HG02759 (cell line): ENCODE data around the gene IL6ST.
"Not testable (repeated sequence)": the region's sequence is repeated elsewhere in the genome, so short reads cannot be mapped to it uniquely, and the experiment has no call there.

ENCODE experiments used
- ATAC-seq: cut with Tn5 transposase; IDR thresholded peaks from one replicate; pipeline ENCODE4 v1.9.1; 2021; ENCODE audit warnings: mild to moderate bottlenecking, moderate library complexity; ENCODE audit not compliant: unreplicated experiment

Gene IL6ST

DNA sequence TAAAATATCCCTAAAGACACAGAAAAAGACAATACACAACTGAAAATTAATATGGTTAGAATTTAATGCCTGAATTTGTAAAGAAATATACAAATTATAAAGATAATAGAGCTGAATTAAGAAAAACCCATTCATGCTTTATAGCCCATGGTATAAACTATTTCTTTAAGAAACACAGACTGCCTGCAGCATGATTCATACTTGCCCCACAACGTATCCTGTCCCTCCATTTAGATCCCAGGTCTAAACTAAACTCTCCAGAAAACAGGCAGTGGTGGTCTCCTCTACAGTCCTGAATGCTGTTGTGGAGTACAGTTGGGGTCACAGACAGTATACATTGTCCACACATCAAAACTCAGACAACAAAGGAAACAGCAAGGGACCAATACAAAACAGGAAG, 24.8 kb downstream of the IL6ST start:
- ATAC-seq, result no peak

DNA sequence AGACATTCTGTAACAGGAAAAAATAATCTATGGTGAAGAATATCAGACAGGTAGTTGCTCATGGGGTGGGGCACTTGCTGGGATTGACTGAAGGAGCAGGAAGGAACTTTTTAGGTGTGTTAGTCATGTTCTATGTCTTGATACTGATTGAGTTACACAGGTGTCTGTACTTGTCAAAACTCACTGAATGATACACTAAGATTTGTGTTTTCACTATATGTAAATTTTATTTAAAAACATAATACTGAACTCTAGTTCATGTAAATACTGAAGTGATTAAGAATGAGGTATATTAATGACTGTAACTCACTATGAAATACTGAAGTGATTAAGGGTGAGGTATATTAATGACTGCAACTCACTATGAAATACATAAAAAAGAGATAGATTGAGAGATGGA, 28.5 kb downstream of the IL6ST start:
- ATAC-seq, result no peak

DNA sequence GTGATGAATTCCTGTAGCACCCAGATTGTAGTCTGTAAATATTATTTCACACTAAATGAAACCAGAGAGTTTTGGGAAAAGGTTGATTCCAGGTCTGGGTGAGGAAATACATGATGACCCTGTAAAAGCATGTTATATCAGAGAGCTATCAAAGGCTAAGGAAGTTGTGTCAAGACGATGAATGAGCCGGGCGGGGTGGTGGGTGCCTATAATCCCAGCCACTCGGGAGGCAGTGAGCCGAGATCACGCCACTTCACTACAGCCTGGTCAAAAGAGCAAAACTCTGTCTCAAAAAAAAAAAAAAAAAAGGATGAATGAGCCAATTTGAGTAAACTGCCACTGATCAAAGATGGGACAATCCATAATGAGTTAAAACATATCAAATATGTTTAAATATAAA, 29.2 kb downstream of the IL6ST start:
- ATAC-seq, result no peak

GRCh38 chr5:55960779-55961178, 34.0 kb downstream of the IL6ST start:
- ATAC-seq, result no peak

- ATAC-seq, result no peak
Measured at GRCh38 chr5:55959208-55959607, 35.6 kb downstream of the IL6ST start.

GRCh38 chr5:55941154-55941553, 53.6 kb downstream of the IL6ST start:
- ATAC-seq, result not testable (repeated sequence)

DNA sequence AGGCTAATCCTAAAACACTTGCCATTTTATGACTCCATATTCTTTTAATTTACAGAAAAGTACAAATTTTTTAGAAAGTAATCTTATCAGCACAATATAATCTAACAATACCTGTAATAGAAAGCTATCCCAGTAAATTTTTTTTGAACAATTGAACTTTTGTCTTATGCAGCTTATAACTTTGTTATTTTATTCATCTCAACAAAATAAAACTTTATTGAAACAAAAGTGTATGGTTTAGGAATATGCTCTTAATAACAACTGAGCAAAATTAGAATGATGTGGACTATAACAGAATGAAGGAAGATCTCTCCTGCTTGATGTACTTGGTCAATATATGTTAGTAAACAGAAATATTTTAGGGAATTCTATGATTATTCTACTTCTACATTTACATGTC, 57.2 kb downstream of the IL6ST start:
- ATAC-seq, result not testable (repeated sequence)

GRCh38 chr5:55936100-55936693, 58.6 kb downstream of the IL6ST start:
- ATAC-seq, result peak; percentile 62

DNA sequence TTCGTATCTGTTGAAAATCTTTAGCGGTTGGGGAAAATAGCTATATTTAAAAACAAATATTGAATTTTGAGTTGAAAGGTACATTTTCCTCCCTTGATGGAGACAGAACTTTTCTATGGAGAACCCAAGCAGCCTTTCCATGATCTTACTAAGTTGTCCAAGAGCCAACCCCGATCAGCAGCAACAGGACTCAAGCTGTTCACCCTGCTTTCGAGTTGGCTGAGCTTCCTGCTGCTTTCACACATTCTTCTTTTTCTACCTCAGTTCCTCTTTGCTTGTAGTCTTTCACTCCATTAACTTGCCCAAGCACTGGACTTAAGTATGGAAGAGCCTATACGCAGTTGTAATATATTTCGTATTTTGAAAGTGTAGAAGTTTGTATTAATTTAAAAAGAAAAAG, 59.4 kb downstream of the IL6ST start:
- ATAC-seq, result no peak

GRCh38 chr5:55934720-55935119, 60.0 kb downstream of the IL6ST start:
- ATAC-seq, result no peak

DNA sequence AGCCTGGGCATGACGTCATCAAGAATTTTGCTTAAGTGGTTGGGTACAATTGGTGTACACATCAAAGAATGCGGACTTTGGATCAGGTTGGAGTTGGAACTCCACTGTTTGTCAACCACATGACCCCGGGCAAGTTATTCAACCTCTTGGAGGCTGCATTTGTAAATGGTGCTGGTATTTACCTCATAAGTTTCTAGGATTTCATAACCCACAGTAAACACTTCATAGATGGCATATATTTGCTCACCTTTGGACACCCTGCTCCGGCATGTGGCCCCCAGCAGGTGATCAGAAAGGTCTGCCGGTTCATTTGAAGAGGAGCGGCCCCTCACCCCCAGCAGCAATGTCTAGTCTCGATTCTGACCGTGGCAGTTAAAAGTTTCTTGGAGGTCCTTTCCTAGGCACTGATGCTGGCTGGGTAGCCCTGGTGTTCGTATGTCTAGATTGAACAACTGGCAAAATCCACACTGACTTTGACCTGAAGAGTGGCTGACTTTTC, 60.6 kb downstream of the IL6ST start:
- ATAC-seq, result no peak

- no peak for ATAC-seq
Measured at GRCh38 chr5:55933377-55934114, 61.2 kb downstream of the IL6ST start.

- ATAC-seq, result no peak
Measured at GRCh38 chr5:55932700-55933099, 62.1 kb downstream of the IL6ST start.

GRCh38 chr5:55929020-55929799, 65.6 kb downstream of the IL6ST start:
- no peak for ATAC-seq

GRCh38 chr5:55927861-55928655, 66.7 kb downstream of the IL6ST start:
- no peak for ATAC-seq

DNA sequence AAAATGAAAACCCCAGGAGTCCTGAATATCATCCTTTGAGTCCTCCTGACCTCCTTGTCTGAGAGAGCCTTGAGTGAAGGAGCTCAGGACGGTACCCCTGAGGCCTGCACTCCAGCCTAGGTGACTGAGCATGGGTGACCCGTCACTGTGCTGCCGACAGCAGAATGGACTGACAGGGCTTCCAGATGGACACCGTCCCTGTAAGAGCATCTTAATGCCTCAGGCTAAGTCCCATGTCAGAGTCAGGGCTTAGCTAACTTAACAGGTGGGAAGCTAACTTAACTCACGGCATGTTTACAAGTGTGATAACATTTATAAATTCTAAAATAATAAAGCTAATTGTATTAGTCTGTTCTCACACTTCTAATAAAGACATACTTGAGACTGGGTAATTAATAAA, 68.3 kb downstream of the IL6ST start:
- no peak for ATAC-seq

DNA sequence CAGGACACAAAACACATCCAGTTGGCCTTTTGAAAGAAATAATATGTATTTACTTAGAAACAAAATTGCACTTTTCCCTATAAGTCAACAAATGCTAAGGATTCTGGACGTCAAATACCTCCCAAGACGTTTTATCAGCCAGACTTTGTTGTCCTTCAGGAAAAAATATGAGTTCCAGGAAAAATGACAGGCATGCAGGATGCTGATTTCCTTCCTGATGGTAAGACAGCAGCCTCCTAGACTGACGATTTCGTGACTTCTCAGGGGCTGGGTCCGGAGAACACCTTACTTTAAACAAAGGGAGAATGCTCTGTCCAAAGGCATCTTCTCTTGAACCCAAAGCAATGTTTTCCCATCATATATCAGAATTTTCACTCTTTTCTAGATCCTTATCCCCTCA, 69.1 kb downstream of the IL6ST start:
- no peak for ATAC-seq

- ATAC-seq, result no peak
Measured at GRCh38 chr5:55925181-55925580, 69.6 kb downstream of the IL6ST start.

DNA sequence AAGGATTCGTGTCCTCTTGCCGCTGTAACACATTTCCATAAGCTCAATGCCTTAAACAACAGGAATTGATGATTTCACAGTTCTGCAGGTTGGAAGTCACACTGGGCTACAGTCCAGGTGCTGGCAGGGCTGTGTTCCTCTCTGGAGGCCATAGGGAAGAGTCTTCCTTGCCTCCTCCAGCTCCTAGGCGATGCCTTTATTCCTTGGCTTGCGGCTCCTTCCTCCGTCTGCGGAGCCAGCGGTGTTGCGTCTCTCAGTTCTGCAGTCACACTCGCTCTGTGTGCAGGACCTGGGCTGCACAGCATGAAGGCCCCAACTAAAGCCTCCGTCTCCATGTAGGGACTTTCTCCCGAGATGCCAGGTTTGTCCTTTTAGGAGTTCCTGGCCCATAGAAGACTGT, 70.0 kb downstream of the IL6ST start:
- no peak for ATAC-seq

DNA sequence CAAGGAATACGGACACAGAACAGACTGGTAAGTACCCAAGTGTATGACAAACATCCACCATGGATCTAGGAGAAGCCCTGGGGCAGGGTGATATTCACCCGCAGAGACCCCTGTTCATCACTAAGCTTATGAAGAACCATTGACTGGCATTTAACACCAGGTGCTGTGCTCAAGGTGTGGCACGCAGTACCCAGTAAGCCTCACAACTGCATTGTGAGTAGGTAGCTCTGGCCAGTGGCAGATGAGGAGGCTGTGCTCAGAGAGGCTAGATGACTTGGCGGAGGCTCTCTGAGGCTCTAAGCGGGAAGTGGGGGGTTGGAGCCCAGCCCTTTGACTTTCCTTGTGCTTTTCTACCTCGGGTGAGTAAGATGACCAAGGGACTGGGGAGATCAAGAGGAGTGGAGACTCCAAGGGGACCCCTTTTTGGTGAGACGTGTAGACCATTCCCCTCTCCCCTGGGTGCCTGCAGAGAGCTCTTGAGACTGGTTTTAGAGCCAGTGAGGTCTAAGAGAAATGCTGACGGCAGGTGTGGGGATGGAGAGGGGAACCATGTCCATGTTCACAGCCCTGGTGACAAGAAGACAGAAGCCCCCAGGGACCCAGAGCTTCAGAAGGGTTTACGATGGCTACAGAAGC, 70.8 kb downstream of the IL6ST start:
- ATAC-seq, result no peak
